Tibial nerve (tissue), 4 donors: ENCODE measurements around the gene MYO3B. TPM values are rescaled to one million over a fixed set of nuclear protein-coding genes. Genes with fewer than 3 reads are reported as not detected.

Experiments used
- DNase-seq, 2 donors: peaks; one replicate each; pipeline ENCODE4 v3.0.0-alpha.2; 2019; ENCODE audit warnings: low spot score in 2 of 2
- H3K27ac ChIP-seq, 4 donors: fragments of 200-600 bp; sonication (generic) in 3 of 4; one replicate each; pipeline ENCODE4 v1.5.1; 2017 to 2019; ENCODE audit warnings: mild to moderate bottlenecking in 1 of 4
- H3K27me3 ChIP-seq, 2 donors: fragments of 200-600 bp; sonication (generic) in 1 of 2; one replicate each; pipeline versions ENCODE4 v1.5.1 to v1.6.0; 2017 to 2019
- H3K36me3 ChIP-seq, 3 donors: fragments of 200-600 bp; sonication (generic); one replicate each; pipeline ENCODE4 v1.5.1; 2018 to 2019
- H3K4me1 ChIP-seq, 4 donors: fragments of 200-600 bp; sonication (generic) in 3 of 4; one replicate each; pipeline ENCODE4 v1.5.1; 2017 to 2019
- H3K4me3 ChIP-seq, 4 donors: fragments of 200-600 bp; sonication (generic) in 3 of 4; one replicate each; pipeline ENCODE4 v1.5.1; 2017 to 2019; ENCODE audit warnings: mild to moderate bottlenecking in 1 of 4, moderate library complexity in 1 of 4
- H3K9me3 ChIP-seq, 4 donors: fragments of 200-600 bp; sonication (generic) in 3 of 4; one replicate each; pipeline ENCODE4 v1.5.1; 2017 to 2019
- EP300 ChIP-seq, 2 donors: sonication (generic); formaldehyde crosslinking; IDR thresholded peaks; one replicate each; pipeline ENCODE4 v1.6.1; 2017; ENCODE audit warnings: antibody characterized with exemption in 2 of 2, mild to moderate bottlenecking in 1 of 2
- POLR2A ChIP-seq, 2 donors: fragments of 450-650 bp; IDR thresholded peaks; one replicate each; pipeline ENCODE4 v1.6.1; 2017; ENCODE audit warnings: antibody characterized with exemption in 2 of 2, mild to moderate bottlenecking in 2 of 2, moderate library complexity in 2 of 2
- WGBS, 2 donors: methylation state at CpG; one replicate each; pipeline ENCODE4 v1.1.5; 2018; 5-methylcytosine and 5-hydroxymethylcytosine counted together
- total RNA-seq, 4 donors: library from RNA; depleted of rRNA; stranded (reverse); fragments of >200 nt; gene quantifications; one replicate each; pipeline ENCODE4 v1.1.0, GENCODE V29; 2016
- TF ChIP-seq, protein P1 (sequence below), 5 experiments: fragments of 200-600 bp in 3 of 5; fragments of 450-650 bp in 2 of 5; sonication (generic) in 3 of 5; IDR thresholded peaks; one replicate each; pipeline ENCODE4 v1.5.1; 2016 to 2019; ENCODE audit warnings: antibody characterized with exemption in 5 of 5, mild to moderate bottlenecking in 3 of 5, moderate library complexity in 2 of 5

Gene MYO3B
- total RNA-seq, 4 donors from 2014 or later: 0.22 to 0.63 (median 0.39) TPM; not detected in 1

DNA sequence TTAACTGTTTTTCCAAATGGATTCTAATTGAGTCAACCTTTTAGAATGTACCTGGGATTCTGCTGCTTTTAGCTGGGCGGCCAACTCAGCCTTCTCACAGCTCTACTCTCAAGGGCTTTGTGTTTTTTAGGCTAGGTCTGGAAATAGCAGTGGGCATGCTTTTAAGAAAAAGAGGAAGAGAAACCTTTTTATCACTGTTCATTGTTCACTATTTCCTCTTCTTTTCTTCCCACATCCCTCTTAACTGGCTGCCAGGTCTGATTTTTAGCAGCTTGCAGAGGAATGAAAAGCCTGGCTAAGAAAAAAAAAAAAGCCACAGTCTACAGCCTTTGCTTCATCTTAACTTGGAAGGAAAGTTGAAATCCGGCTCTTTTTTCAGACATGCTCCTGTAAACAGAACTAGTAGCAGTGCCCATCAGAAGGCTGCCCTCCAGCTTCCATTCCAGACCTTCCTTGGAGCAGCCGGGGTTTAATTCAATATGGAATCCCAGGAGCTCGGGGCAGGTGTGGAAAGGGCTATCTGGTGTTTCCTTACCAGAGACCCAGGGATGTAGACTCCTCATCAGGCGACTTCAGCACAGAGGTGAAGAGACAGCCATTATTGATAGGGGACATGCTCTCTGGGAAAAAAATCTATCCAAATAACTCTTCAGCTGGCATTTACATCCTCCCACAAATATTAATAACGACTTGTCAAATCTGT is 230.7 kb downstream of the MYO3B start:
- peaks cover 0 to 7% (median 2%) of the 10 kb centered on the region in 4 donors for H3K4me1 ChIP-seq
- H3K9me3 ChIP-seq: no peaks in the 10 kb centered on the region
- no peaks in the 10 kb centered on the region for H3K36me3 ChIP-seq
- no peak overlapping the region for H3K4me3 ChIP-seq
- no peak for DNase-seq
- no peak overlapping the region for H3K27ac ChIP-seq
- H3K27me3 ChIP-seq: peaks cover 0 to 27% of the 10 kb centered on the region in 2 donors
- TF ChIP-seq, protein P1, sequence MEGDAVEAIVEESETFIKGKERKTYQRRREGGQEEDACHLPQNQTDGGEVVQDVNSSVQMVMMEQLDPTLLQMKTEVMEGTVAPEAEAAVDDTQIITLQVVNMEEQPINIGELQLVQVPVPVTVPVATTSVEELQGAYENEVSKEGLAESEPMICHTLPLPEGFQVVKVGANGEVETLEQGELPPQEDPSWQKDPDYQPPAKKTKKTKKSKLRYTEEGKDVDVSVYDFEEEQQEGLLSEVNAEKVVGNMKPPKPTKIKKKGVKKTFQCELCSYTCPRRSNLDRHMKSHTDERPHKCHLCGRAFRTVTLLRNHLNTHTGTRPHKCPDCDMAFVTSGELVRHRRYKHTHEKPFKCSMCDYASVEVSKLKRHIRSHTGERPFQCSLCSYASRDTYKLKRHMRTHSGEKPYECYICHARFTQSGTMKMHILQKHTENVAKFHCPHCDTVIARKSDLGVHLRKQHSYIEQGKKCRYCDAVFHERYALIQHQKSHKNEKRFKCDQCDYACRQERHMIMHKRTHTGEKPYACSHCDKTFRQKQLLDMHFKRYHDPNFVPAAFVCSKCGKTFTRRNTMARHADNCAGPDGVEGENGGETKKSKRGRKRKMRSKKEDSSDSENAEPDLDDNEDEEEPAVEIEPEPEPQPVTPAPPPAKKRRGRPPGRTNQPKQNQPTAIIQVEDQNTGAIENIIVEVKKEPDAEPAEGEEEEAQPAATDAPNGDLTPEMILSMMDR (IDR thresholded peaks at IDR 0.05): no peak
- TF ChIP-seq POLR2A (IDR thresholded peaks at IDR 0.05): no peak
- WGBS, 2 donors: 33 to 36% methylated on average over 6 of the region's 6 CpGs

DNA sequence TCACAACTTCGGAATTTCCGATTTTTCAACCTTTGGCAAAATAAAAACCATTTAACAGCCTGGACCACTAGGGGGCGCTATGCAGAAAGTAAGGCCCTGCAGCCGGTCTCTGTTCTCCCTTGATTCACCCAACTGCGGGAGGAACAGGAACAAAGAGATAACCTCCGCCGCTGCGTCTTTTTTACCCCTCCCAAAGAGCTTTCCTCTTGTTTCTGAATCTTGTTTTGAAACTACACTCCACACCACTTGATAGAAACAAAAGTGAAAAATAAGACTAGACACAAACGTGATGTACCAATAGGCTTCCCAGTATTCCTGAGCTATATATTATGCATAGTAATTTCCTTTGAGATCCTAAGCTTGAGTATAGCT is 231.2 kb downstream of the MYO3B start:
- peak; percentile 47 to 79 for DNase-seq
- TF ChIP-seq, protein P1 (IDR thresholded peaks at IDR 0.05): peak; percentile 66 to 85 (median 72)
- TF ChIP-seq EP300 (IDR thresholded peaks at IDR 0.05): no peak
- no peaks in the 10 kb centered on the region for H3K9me3 ChIP-seq
- H3K27ac ChIP-seq: no peak overlapping the region
- H3K4me3 ChIP-seq: no peak overlapping the region
- H3K4me1 ChIP-seq: peaks cover 0 to 7% (median 2%) of the 10 kb centered on the region in 4 donors
- no peaks in the 10 kb centered on the region for H3K36me3 ChIP-seq
- H3K27me3 ChIP-seq: peaks cover 0 to 21% of the 10 kb centered on the region in 2 donors
- WGBS, 2 donors: 3 to 4% methylated on average over 9 of the region's 9 CpGs

DNA sequence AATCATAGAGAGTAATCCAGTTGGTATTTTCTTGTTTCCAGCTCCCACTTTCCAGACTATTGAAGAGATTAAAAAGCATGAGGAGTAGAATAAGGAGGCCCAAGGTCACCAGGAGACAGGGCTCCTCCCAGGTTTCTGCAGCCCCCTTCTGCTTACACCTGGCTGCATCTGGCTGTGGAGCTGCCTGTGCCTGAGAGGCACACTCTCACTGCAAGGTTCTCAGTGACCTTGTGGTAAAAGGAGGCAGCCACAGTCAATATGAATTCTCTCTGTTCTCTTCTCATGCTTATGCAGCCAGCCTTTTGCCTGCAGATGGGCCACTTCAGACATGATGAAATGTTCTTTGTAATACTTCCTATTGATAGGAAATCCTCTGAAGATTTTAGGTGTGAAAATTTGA is 233.7 kb downstream of the MYO3B start:
- H3K4me3 ChIP-seq: no peak overlapping the region
- DNase-seq: no peak
- no peaks in the 10 kb centered on the region for H3K9me3 ChIP-seq
- H3K27me3 ChIP-seq: peaks cover 0 to 17% of the 10 kb centered on the region in 2 donors
- no peaks in the 10 kb centered on the region for H3K36me3 ChIP-seq
- no peak overlapping the region for H3K27ac ChIP-seq
- peaks cover 0 to 7% (median 2%) of the 10 kb centered on the region in 4 donors for H3K4me1 ChIP-seq
- TF ChIP-seq POLR2A (IDR thresholded peaks at IDR 0.05): no peak
- TF ChIP-seq EP300 (IDR thresholded peaks at IDR 0.05): no peak
- TF ChIP-seq, protein P1 (IDR thresholded peaks at IDR 0.05): no peak

DNA sequence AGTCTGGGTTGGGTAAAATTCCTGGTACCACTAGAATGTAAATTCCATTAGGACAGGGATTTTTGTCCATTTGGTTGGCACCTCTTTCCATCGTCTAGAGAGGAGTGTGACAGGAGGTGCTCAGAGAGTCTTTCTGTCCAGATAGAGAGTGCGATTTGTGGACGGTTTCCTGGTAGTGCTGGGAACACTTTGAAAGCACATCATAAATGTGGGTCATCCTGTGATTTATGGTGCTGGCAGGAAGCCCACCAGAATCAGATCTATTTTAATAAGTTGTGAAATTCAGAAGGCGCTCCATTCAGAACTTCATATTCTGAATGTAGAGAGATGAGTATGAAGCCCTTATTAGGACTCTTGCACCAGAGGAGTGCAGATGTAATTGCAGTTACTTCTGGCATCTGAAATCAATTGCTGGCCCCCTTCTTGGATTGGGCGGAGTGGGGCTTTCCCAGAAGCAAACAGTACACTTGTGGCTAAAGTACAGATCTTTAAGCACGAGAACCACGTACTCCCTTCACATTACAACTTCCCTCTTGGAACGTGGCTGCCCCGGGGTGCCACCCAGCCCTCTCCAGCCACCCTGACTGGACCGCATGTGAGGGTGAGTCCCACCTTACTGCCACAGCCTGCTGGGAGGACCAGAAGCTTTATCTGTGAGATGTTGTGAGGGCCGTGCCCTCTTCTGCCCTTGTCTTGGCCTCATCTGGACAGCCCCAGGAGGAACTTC is 243.2 kb downstream of the MYO3B start:
- Histone ChIP-seq H3K4me3 (no peak overlapping the region), H3K9me3 (no peaks in the 10 kb centered on the region), H3K27ac (no peak overlapping the region), H3K4me1 (no peaks in the 10 kb centered on the region), H3K36me3 (no peaks in the 10 kb centered on the region), H3K27me3 (peaks cover 0 to 4% of the 10 kb centered on the region in 2 donors)
- DNase-seq: no peak
- WGBS, 2 donors: 54 to 57% methylated on average over 11 of the region's 11 CpGs
- TF ChIP-seq EP300 (IDR thresholded peaks at IDR 0.05): no peak
- no peak for TF ChIP-seq POLR2A (IDR thresholded peaks at IDR 0.05)
- TF ChIP-seq, protein P1 (IDR thresholded peaks at IDR 0.05): no peak

DNA sequence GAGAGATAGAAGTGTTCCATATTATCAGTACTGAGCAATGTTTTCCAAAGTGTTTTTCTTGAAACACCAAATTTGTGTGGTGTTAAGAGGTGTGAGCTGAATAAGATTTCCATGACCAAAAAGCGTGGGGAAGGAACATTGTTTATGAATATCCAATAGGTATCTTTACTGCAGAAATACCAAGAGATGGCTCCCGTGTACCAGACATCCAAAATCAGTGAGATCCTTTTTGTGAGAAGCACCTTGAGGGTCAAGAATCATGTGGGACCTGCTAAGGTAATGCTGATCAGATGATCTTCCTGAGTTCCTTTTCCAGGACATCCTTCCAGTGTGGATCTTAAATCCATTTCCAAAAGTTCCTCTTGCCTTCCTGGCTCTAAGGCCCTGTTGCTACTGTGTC is 246.0 kb downstream of the MYO3B start:
- H3K9me3 ChIP-seq: no peaks in the 10 kb centered on the region
- no peak overlapping the region for H3K4me3 ChIP-seq
- no peaks in the 10 kb centered on the region for H3K4me1 ChIP-seq
- no peaks in the 10 kb centered on the region for H3K36me3 ChIP-seq
- DNase-seq: no peak
- no peak overlapping the region for H3K27ac ChIP-seq
- H3K27me3 ChIP-seq: peaks cover 0 to 4% of the 10 kb centered on the region in 2 donors
- TF ChIP-seq EP300 (IDR thresholded peaks at IDR 0.05) (no peak), POLR2A (IDR thresholded peaks at IDR 0.05) (no peak)
- TF ChIP-seq, protein P1 (IDR thresholded peaks at IDR 0.05): no peak
- WGBS, 2 donors: 86 to 93% methylated on average over 2 of the region's 2 CpGs
